Stimulated activated CD4-positive, alpha-beta T cell treated with anti-CD3 and anti-CD28 coated beads, Interleukin-1b, Interleukin-23, amount 100 ng/mL, for 24 hours (primary cell): Measurements from ENCODE around the gene RNF41.
"Not testable (repeated sequence)": the region's sequence is repeated elsewhere in the genome, so short reads cannot be mapped to it uniquely, and the experiment has no call there.

Source experiments
- DNase-seq, 4 experiments: peaks; one replicate each; pipeline ENCODE4 v3.0.0-alpha.2; 2020; ENCODE audit warnings: low read depth in 4 of 4, low spot score in 1 of 4

The RNF41 gene

GRCh38 chr12:56221757-56222530, at the start of gene RNF41:
TSS of gene RNF41 (minus strand) at chr12:56221922. CDS start at chr12:56214047, 7,875 bp downstream.
- peak; percentile 81 to 92 (median 86) for DNase-seq

GRCh38 chr12:56271031-56271430, 49.3 kb upstream of the RNF41 start:
- no peak for DNase-seq

- DNase-seq, result no peak
Observed at GRCh38 chr12:56267443-56268071, 45.8 kb upstream of the RNF41 start.

- DNase-seq, result peak; percentile 53 to 79 (median 72)
Observed at GRCh38 chr12:56266693-56267442, 45.1 kb upstream of the RNF41 start, which contains the start of gene COQ10A. TSS of gene COQ10A (plus strand) at chr12:56266942. CDS start at chr12:56267119, 177 bp downstream.

- not testable (repeated sequence) for DNase-seq
Observed at GRCh38 chr12:56266068-56266692, 44.5 kb upstream of the RNF41 start.

GRCh38 chr12:56262955-56263354, 41.2 kb upstream of the RNF41 start:
- DNase-seq, result not testable (repeated sequence)

- DNase-seq, result no peak
Observed at GRCh38 chr12:56261503-56262232, 39.9 kb upstream of the RNF41 start.

GRCh38 chr12:56260921-56261320, 39.2 kb upstream of the RNF41 start:
- no peak for DNase-seq

GRCh38 chr12:56260380-56260779, 38.7 kb upstream of the RNF41 start:
- no peak for DNase-seq

- no peak for DNase-seq
Observed at GRCh38 chr12:56258820-56259183, 37.1 kb upstream of the RNF41 start.

- DNase-seq, result peak; percentile 50 to 73 (median 64)
Observed at GRCh38 chr12:56258068-56258819, 36.5 kb upstream of the RNF41 start, which contains the start of gene ANKRD52. TSS of gene ANKRD52 (minus strand) at chr12:56258384. CDS start at chr12:56258269, 115 bp downstream.

GRCh38 chr12:56257491-56258067, 35.9 kb upstream of the RNF41 start:
- DNase-seq, result no peak

- DNase-seq, result no peak
Observed at GRCh38 chr12:56257071-56257470, 35.3 kb upstream of the RNF41 start.

GRCh38 chr12:56256326-56256960, 34.7 kb upstream of the RNF41 start:
- no peak for DNase-seq

- no peak for DNase-seq
Observed at GRCh38 chr12:56255671-56256070, 33.9 kb upstream of the RNF41 start.

- DNase-seq, result no peak
Observed at GRCh38 chr12:56253091-56253490, 31.4 kb upstream of the RNF41 start.

- no peak for DNase-seq
Observed at GRCh38 chr12:56252649-56253048, 30.9 kb upstream of the RNF41 start.

GRCh38 chr12:56248711-56249110, 27.0 kb upstream of the RNF41 start:
- DNase-seq, result no peak

GRCh38 chr12:56247923-56248322, 26.2 kb upstream of the RNF41 start:
- no peak for DNase-seq
